GM12874 (cell line): ENCODE results near the gene PBX3.

Experiments
- TF ChIP-seq, protein P1 (sequence below): IDR thresholded peaks from 2 replicates; pipeline ENCODE4 v1.5.1; 2011; ENCODE audit warnings: low read depth, mild to moderate bottlenecking, control low read depth, low read length, moderate library complexity; ENCODE audit not compliant: insufficient read depth

PBX3 gene

DNA sequence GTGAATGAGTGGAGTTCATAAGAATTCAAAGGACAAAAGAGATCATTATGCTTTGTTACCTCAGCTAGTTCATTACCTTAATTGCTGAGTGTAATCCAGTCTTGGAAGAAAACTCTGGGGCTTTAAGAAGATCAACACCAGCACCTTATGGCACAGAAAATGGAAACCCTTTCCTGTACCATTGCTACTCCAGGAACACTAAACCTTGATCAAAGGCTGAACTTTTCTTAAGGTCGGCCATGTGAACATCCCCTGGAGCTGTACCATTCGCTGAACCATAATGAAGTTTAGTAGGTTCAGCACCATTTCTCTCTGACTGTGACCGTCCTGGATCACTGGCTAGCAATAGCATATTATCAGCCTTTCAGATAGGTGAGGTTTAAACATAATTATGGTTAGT lies 97.4 kb downstream of the PBX3 start:
- TF ChIP-seq, protein P1, sequence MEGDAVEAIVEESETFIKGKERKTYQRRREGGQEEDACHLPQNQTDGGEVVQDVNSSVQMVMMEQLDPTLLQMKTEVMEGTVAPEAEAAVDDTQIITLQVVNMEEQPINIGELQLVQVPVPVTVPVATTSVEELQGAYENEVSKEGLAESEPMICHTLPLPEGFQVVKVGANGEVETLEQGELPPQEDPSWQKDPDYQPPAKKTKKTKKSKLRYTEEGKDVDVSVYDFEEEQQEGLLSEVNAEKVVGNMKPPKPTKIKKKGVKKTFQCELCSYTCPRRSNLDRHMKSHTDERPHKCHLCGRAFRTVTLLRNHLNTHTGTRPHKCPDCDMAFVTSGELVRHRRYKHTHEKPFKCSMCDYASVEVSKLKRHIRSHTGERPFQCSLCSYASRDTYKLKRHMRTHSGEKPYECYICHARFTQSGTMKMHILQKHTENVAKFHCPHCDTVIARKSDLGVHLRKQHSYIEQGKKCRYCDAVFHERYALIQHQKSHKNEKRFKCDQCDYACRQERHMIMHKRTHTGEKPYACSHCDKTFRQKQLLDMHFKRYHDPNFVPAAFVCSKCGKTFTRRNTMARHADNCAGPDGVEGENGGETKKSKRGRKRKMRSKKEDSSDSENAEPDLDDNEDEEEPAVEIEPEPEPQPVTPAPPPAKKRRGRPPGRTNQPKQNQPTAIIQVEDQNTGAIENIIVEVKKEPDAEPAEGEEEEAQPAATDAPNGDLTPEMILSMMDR = no peak

DNA sequence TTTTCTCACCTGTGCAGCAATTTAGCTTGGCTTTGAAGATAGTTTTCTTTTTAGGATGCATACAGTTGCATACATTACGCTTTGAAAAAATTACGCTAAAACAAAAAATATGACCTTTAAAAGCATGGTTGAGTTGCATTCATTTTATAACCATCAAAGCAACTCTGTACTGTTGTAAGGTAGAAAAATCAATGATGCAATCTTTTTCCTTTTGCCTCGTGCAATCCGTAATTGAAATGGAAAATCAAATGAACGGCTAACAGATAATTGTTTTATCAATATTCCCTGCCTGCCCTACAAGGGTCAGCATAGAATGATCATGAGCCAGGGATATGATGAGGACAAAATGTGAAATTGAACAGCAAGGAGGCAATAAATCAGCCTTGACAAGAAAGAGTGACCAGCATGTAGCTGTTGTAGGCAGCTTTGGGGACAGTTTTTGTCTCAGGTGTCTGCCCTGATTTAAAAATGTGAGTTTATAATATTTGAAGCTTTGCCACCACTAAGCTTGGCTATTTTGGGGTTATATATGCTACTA lies 98.2 kb downstream of the PBX3 start:
- TF ChIP-seq, protein P1 = no peak

DNA sequence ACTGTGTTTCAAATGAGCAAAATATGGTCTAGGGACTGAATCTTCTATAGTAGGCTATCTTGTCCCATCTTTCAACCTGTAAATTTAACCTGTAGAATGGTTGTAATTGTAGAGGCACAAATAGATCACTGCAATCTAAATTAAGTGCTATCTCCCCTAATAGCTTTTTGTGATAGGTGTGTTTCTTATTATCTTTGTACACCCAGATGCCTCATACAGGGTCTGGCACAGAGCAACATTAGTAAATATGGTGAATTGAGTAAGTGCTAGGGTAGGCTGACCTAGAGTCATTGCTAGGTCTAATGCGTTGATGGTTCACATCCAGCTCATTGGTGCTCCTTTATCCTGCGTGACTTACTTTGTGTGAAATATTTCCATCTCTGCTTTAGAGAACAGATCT lies 100.6 kb downstream of the PBX3 start:
- TF ChIP-seq, protein P1 = no peak

DNA sequence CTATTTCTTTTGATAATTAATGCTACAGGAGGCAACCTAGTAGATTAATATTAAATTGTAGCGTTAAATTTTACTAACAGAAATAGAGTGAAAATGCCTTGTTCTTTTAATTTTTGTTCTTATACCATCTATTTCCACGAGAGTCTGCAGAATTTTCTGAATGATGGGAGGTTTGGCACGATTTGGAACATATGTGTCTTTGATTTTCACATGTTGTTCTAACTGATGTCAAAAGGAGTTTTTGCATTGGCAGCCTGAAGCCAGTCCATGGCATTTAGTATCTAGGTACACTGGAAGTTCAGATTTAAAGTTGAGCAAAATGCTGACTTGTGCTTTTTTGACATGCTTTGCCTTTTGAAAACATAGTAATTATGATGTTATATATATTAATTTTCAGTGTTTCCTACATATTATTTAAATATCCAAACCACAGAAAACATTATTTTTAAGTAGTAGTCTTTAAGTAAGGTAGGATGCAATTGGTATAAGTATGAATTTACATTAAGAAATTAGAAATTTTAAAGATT lies 103.0 kb downstream of the PBX3 start:
- TF ChIP-seq, protein P1 = no peak

DNA sequence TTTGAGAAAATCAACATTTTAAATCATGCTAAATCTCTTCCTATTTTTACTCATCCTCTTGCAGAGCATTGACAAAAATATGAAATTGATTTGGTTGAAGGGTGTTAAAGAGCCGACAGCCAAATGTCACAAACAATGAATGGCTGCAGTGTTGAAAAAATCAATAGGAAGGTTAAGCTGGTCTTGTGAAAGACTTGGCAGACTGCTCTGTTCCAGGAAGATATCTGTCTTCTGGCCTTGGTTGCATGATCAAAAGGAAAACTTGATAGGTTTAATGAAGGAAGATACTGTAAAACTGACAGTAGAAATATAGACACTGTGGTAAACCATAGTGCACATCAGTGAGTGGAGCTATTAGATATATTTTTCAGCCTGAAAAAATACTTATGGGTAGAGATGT lies 103.6 kb downstream of the PBX3 start:
- TF ChIP-seq, protein P1 = no peak

DNA sequence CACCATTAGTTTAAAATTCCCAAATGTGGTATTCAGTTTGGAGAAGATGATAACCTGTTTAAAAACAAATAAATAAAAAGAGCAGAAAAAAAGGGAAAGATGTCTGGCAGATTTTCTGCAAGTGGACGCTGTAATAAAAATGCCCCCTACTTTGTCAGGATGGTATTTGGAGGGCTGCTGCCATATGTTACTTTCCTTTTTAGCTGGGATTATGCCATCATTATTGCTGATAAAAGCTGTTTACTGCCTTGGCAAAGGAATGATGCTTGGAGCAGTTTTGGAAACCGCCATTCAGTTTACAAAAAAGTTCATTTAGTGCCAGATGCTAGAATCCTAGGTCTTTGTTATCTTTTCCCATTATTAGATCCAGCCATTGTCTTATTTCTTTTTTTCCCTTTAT lies 104.8 kb downstream of the PBX3 start:
- TF ChIP-seq, protein P1 = no peak

DNA sequence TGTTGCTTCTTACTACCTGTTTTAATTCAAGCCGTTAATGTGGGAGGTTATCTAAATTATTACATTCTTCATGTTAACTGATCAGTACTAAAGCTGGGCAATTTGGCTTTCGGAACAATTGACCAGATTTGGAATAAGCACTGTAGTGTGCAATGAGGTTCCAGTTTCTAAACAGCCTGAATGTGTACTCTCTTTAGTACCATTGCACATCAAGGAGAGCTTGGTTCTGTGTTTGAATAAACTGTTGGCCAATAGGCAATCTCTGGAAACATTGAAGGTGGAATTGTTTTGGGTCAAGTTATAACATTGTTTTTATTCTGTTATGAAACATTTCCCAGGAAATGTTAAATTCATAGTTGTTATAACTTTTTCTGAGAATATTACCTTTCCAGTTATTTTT lies 105.2 kb downstream of the PBX3 start:
- TF ChIP-seq, protein P1 = no peak
